Panc1 (cell line): Measurements from ENCODE around the gene ARHGAP23.

Experiments used
- POLR2AphosphoS5 ChIP-seq: IDR thresholded peaks from 2 replicates; pipeline ENCODE4 v1.6.1; 2012; ENCODE audit warnings: mild to moderate bottlenecking, low read depth, low read length, moderate library complexity
- SIN3A ChIP-seq: IDR thresholded peaks from 2 replicates; pipeline ENCODE4 v1.6.1; 2012; ENCODE audit warnings: low read depth, mild to moderate bottlenecking, low read length, moderate library complexity, borderline replicate concordance; ENCODE audit not compliant: insufficient read depth
- TCF7L2 ChIP-seq: IDR thresholded peaks from 2 replicates; pipeline ENCODE4 v1.6.1; 2011; ENCODE audit warnings: mild to moderate bottlenecking, low read depth, low read length, inconsistent platforms
- TF ChIP-seq, protein P1 (sequence below): fragments of 450-650 bp; IDR thresholded peaks from 2 replicates; pipeline ENCODE4 v1.5.1; 2017; ENCODE audit warnings: mild to moderate bottlenecking
- TF ChIP-seq, protein P2 (sequence below), 2 experiments: IDR thresholded peaks; 2 replicates each; pipeline ENCODE4 v1.6.1; 2011 to 2012; ENCODE audit warnings: low read depth in 2 of 2, control low read depth in 1 of 2, low read length in 1 of 2, mild to moderate bottlenecking in 1 of 2, moderate library complexity in 1 of 2; ENCODE audit not compliant: insufficient read depth in 1 of 2

DNA sequence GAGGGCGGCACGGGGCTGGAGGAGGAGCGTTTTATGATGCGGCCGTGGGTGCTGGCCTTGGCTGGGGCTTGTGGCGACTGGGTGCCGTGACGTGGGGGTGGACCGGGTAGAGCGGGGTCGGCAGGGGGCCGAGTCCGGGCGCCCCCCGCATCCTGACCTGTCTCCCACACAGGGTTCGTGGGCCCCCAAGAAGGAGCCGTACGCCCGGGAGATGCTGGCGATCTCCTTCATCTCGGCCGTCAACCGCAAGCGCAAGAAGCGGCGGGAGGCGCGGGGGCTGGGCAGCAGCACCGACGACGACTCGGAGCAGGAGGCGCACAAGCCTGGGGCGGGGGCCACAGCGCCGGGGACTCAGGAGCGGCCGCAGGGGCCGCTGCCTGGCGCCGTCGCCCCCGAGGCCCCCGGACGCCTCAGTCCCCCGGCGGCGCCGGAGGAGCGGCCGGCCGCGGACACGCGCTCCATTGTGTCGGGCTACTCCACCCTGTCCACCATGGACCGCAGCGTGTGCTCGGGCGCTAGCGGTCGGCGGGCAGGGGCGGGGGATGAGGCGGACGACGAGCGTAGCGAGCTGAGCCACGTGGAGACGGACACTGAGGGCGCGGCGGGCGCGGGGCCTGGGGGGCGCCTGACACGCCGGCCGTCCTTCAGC lies 81.6 kb downstream of the ARHGAP23 start:
- TF ChIP-seq POLR2AphosphoS5 (peak; percentile 31; the same call in 1 of the 2 replicates), TCF7L2 (no peak), SIN3A (0 out of 2 replicates have a peak, but pooled peaks have one; percentile 19)
- TF ChIP-seq, protein P1, sequence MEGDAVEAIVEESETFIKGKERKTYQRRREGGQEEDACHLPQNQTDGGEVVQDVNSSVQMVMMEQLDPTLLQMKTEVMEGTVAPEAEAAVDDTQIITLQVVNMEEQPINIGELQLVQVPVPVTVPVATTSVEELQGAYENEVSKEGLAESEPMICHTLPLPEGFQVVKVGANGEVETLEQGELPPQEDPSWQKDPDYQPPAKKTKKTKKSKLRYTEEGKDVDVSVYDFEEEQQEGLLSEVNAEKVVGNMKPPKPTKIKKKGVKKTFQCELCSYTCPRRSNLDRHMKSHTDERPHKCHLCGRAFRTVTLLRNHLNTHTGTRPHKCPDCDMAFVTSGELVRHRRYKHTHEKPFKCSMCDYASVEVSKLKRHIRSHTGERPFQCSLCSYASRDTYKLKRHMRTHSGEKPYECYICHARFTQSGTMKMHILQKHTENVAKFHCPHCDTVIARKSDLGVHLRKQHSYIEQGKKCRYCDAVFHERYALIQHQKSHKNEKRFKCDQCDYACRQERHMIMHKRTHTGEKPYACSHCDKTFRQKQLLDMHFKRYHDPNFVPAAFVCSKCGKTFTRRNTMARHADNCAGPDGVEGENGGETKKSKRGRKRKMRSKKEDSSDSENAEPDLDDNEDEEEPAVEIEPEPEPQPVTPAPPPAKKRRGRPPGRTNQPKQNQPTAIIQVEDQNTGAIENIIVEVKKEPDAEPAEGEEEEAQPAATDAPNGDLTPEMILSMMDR = no peak
- TF ChIP-seq, protein P2, sequence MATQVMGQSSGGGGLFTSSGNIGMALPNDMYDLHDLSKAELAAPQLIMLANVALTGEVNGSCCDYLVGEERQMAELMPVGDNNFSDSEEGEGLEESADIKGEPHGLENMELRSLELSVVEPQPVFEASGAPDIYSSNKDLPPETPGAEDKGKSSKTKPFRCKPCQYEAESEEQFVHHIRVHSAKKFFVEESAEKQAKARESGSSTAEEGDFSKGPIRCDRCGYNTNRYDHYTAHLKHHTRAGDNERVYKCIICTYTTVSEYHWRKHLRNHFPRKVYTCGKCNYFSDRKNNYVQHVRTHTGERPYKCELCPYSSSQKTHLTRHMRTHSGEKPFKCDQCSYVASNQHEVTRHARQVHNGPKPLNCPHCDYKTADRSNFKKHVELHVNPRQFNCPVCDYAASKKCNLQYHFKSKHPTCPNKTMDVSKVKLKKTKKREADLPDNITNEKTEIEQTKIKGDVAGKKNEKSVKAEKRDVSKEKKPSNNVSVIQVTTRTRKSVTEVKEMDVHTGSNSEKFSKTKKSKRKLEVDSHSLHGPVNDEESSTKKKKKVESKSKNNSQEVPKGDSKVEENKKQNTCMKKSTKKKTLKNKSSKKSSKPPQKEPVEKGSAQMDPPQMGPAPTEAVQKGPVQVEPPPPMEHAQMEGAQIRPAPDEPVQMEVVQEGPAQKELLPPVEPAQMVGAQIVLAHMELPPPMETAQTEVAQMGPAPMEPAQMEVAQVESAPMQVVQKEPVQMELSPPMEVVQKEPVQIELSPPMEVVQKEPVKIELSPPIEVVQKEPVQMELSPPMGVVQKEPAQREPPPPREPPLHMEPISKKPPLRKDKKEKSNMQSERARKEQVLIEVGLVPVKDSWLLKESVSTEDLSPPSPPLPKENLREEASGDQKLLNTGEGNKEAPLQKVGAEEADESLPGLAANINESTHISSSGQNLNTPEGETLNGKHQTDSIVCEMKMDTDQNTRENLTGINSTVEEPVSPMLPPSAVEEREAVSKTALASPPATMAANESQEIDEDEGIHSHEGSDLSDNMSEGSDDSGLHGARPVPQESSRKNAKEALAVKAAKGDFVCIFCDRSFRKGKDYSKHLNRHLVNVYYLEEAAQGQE (IDR thresholded peaks at IDR 0.05; ENCODE audit: insufficient read depth in 1 of 2, low read depth in 2 of 2, low read length in 1 of 2) = no peak
